BJ (cell line): Measurements from ENCODE around the gene PDE1C. TPM values are rescaled to one million over a fixed set of nuclear protein-coding genes. Genes with fewer than 3 reads are reported as not detected.

ENCODE experiments used
- CTCF ChIA-PET: fragments of 350-600 bp; formaldehyde crosslinking; extraction: SDS; loops from one replicate; lab custom pipeline; 2021; ENCODE audit warnings: antibody characterized with exemption, inconsistent platforms; lab: Yijun Ruan, JAX
- POLR2A ChIA-PET: fragments of 300-600 bp; sonication (Branson Sonifier 250); formaldehyde crosslinking; extraction: SDS; loops from one replicate; lab custom pipeline; 2021; ENCODE audit warnings: antibody characterized with exemption; lab: Charles Lee
- DNase-seq: peaks from one replicate; pipeline ENCODE4 v3.0.0-alpha.2; 2011; ENCODE audit warnings: low read depth
- H3K27me3 ChIP-seq: 2 replicates; pipeline ENCODE4 v1.6.0; 2011; ENCODE audit warnings: low read length; ENCODE audit not compliant: control insufficient read depth, insufficient read depth
- H3K36me3 ChIP-seq: 2 replicates; pipeline ENCODE4 v1.5.1; 2011; ENCODE audit warnings: low read length; ENCODE audit not compliant: control insufficient read depth, insufficient read depth
- H3K4me3 ChIP-seq: 2 replicates; pipeline ENCODE4 v1.5.1; 2011; ENCODE audit warnings: low read depth, mild to moderate bottlenecking, control low read depth, low read length
- polyA plus RNA-seq: library from polyadenylated mRNA; depleted of rRNA; stranded (reverse); fragments of >200 nt; gene quantifications from 2 replicates; pipeline ENCODE4 v1.2.3, GENCODE V29; 2011
- TF ChIP-seq, protein P1 (sequence below): IDR thresholded peaks from 2 replicates; pipeline ENCODE4 v1.5.1; 2011; ENCODE audit warnings: low read depth, mild to moderate bottlenecking, control low read depth, inconsistent platforms, low read length, moderate library complexity; ENCODE audit not compliant: insufficient read depth

The PDE1C gene
- polyA plus RNA-seq, 1 experiment: 19.6 TPM

DNA sequence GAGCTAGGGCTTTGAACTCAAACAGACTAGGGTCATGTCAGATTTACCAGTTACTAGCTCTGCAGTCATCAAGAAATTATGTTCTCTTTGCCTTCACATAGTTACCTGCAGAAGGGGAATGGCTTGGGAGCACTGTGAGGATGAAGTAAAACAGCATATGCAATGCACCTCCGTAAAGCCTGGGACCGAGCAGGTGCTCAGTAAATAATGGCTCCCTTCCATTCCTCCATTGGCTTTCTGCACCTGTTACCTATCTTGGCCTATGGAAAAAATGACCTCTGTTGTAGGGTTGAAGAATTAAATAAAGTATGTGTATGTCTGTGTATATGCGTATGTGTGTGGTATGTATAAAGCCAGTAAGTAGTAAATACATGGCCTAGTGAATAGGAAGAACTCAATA is 78.8 kb downstream of the PDE1C start:
- Histone ChIP-seq H3K36me3 (no peaks in the 10 kb centered on the region), H3K27me3 (no peaks in the 10 kb centered on the region), H3K4me3 (no peak overlapping the region)
- ChIA-PET CTCF (interaction anchor here (1.2 to 1.6 kb wide), 2 partner anchors 11 to 20 kb away, joined by 3 to 5 read pairs; no protein-coding TSS in a partner anchor), POLR2A (no interaction called here)
- no peak for DNase-seq
- TF ChIP-seq, protein P1, sequence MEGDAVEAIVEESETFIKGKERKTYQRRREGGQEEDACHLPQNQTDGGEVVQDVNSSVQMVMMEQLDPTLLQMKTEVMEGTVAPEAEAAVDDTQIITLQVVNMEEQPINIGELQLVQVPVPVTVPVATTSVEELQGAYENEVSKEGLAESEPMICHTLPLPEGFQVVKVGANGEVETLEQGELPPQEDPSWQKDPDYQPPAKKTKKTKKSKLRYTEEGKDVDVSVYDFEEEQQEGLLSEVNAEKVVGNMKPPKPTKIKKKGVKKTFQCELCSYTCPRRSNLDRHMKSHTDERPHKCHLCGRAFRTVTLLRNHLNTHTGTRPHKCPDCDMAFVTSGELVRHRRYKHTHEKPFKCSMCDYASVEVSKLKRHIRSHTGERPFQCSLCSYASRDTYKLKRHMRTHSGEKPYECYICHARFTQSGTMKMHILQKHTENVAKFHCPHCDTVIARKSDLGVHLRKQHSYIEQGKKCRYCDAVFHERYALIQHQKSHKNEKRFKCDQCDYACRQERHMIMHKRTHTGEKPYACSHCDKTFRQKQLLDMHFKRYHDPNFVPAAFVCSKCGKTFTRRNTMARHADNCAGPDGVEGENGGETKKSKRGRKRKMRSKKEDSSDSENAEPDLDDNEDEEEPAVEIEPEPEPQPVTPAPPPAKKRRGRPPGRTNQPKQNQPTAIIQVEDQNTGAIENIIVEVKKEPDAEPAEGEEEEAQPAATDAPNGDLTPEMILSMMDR: no peak

DNA sequence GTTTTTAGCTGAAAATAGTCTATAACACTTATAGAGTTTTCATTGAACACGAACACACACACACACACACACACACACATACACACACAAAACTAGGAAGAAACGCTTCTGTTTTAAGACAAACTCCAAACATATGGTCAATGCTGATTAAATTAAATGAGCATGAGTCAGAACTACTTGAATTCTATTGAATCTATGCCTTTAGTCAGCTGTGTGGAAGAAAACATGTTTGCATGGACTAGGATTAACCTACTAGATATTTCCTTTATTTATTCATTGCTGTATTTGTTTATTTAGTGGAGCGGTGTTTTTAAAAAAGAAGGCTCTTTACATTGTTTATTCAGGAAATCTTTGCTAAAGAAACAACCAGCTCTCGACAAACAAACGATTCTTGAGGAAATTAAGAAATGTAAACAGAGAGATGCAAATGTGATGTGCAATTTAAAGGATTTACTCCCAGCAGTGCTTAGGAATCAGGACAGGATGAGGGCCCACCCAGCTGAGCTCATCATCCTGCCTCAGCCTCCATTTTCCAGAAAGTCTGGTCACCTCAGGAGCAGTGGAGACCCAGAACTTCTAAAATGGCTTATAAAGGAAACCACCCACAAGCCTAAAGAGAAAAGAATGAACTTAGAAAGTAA is 83.2 kb downstream of the PDE1C start:
- CTCF ChIA-PET: interaction anchor here (1.3 kb wide), 1 partner anchor 10 kb away, joined by 4 read pairs; no protein-coding TSS in a partner anchor
- H3K36me3 ChIP-seq: no peaks in the 10 kb centered on the region; the same call in 1 of the 2 replicates
- H3K4me3 ChIP-seq: no peak overlapping the region
- DNase-seq: no peak
- no peaks in the 10 kb centered on the region for H3K27me3 ChIP-seq
- TF ChIP-seq, protein P1: no peak
- POLR2A ChIA-PET: no interaction called here

DNA sequence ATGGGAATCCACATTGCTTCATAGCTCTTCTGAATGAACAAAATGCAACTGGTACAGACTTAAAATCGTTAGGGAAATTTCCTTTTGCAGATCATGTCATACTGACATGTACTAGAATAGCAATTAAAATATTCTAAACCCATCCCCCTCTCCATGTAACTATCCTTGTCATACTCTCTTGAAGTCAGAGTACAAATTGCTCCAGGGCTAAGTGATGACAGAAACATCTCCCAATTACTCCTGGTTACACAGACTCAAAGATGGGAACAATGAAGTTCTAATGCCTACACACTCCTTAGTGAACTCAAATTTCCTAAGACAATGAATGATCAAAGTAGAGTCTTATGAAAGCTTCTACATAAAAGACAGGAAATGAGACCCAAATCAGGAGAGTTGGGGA is 87.2 kb downstream of the PDE1C start:
- POLR2A ChIA-PET: interaction anchor here (0.7 kb wide), 1 partner anchor 222 kb away, joined by 4 read pairs; no protein-coding TSS in a partner anchor
- CTCF ChIA-PET: interaction anchor here (0.9 to 1.0 kb wide), 2 partner anchors 12 to 176 kb away, joined by 3 to 4 read pairs; no protein-coding TSS in a partner anchor

DNA sequence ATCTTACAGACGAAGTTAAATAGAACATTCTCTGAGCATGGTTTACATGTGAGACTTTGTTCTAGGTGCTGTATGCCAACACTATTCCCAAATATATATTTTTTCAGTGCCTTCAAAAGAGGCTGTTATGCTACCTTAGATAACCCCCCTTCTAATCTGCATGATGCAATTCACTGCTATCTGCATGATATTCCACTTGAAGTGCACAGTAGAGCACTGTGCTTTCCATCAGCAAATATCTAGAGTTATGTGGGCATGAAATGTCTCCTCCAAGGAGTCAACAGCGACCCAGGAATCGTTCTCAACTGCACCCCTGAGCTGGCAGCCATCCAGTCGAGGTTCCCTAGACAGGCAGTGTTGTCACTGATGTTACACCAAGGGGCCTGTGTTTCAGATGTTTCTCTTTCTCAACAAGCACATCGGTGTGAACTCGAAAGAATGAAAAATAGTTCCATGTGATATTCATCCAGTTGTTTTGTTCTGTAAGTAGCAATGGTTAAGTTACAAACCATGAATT is 88.3 kb downstream of the PDE1C start:
- H3K27me3 ChIP-seq: no peaks in the 10 kb centered on the region
- TF ChIP-seq, protein P1: no peak
- DNase-seq: no peak
- H3K36me3 ChIP-seq: no peaks in the 10 kb centered on the region; the same call in 1 of the 2 replicates
- H3K4me3 ChIP-seq: no peak overlapping the region
- ChIA-PET CTCF (interaction anchor here (1.0 kb wide), 1 partner anchor 175 kb away, joined by 3 read pairs; no protein-coding TSS in a partner anchor), POLR2A (no interaction called here)

More for the DNA sequence above, 87.2 kb downstream of the PDE1C start:
- H3K36me3 ChIP-seq: no peaks in the 10 kb centered on the region; the same call in 1 of the 2 replicates
- no peak for DNase-seq
- no peaks in the 10 kb centered on the region for H3K27me3 ChIP-seq
- TF ChIP-seq, protein P1: no peak
- no peak overlapping the region for H3K4me3 ChIP-seq

DNA sequence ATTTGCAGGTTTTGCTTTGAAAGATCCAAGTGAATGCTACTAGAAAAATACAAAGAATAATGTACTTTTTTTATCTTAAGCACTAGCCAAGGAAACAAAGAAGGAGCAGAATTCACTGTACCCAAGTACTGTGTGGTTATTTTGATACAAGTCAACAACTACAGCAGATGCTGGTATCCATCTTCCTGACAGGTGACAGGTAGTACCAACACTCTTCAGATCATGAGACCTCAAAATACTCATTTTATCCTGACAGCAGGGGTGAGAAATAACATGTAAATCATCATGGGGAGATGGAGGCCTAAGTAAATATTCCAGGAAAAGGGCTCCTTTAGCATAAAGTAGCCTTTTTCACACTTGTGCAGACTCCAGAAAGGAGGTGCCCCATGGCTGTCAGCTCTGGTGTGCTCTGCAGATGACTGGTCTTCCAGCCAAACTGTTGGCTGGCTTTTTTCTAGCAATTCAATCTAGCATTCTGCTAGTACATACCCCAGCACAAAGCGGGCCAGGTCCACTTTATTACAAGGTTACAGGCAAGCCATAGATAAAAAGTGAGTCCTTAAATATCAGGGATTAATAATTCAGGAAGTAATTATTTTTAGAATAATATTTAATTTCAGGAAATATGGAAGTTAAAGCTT is 90.4 kb downstream of the PDE1C start:
- DNase-seq: no peak
- H3K36me3 ChIP-seq: no peaks in the 10 kb centered on the region; the same call in 1 of the 2 replicates
- TF ChIP-seq, protein P1: no peak
- H3K27me3 ChIP-seq: no peaks in the 10 kb centered on the region
- CTCF ChIA-PET: interaction anchor here (0.6 kb wide), 1 partner anchor 87 kb away, joined by 3 read pairs; no protein-coding TSS in a partner anchor
- H3K4me3 ChIP-seq: no peak overlapping the region
- POLR2A ChIA-PET: no interaction called here
